Erythroblast (primary cell): Measurements from ENCODE around the gene PARD3.
"Not testable (repeated sequence)": the region's sequence is repeated elsewhere in the genome, so short reads cannot be mapped to it uniquely, and the experiment has no call there.

Source experiments
- GATA1 ChIP-seq: IDR thresholded peaks from 2 replicates; pipeline ENCODE4 v1.6.1; 2011; ENCODE audit warnings: low read depth, mild to moderate bottlenecking, control low read depth, low read length, moderate library complexity
- POLR2A ChIP-seq: IDR thresholded peaks from 2 replicates; pipeline ENCODE4 v1.6.1; 2011; ENCODE audit warnings: mild to moderate bottlenecking, low read length

- TF ChIP-seq POLR2A, GATA1: not testable (repeated sequence)
Observed at GRCh38 chr10:34757181-34757580, 57.9 kb downstream of the PARD3 start.
